ENCODE data around the gene GRIK1. TPM values are rescaled to one million over a fixed set of nuclear protein-coding genes. Genes with fewer than 3 reads are reported as not detected.

The GRIK1 gene
- total RNA-seq, 2 donors from 2014 or later = not detected

DNA sequence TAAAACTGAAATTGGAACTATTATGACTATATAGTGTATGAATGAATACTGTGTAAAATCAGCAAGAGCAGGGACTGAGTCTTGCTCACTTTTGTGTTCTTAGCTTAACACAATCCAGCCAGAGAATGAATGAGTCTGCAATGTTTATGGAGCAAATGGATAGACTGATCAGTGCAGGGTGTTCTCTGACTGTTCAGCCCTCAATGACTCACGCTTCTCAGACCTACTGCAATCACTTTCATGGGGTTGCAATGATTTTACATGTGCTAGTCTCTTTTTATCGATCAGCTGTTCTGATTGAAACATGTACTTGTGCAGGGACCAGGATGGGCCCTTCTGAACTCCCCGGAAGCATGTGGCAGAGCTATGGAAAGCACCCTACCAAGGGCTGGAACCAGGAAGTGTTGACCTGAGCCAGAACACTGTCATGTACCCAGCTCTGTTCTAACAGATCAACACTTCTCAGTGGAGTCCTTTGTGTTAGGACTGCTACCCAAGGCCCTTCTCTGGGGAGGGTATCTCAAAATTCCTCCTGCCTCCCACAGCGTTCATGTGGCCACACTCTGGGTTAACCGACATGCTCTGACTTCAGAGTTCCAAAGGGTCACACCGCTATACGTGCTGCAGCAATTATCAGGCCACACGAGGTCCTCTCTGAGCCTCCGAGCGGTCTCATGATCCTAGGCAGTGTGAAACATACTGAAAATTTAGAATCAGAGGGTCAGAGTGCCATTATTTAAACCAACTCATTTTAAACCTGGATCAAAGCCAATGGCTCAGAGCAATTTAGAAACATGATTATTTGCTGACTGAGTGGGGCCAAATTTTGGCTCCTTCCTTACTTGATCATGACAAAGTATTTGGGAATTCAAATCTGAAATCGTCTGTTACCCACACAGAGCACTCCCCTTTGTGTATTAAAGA, 35.2 kb downstream of the GRIK1 start:
- H3K4me3 ChIP-seq (ENCODE audit: low read length) = no peak overlapping the region
- TF ChIP-seq, protein P1, sequence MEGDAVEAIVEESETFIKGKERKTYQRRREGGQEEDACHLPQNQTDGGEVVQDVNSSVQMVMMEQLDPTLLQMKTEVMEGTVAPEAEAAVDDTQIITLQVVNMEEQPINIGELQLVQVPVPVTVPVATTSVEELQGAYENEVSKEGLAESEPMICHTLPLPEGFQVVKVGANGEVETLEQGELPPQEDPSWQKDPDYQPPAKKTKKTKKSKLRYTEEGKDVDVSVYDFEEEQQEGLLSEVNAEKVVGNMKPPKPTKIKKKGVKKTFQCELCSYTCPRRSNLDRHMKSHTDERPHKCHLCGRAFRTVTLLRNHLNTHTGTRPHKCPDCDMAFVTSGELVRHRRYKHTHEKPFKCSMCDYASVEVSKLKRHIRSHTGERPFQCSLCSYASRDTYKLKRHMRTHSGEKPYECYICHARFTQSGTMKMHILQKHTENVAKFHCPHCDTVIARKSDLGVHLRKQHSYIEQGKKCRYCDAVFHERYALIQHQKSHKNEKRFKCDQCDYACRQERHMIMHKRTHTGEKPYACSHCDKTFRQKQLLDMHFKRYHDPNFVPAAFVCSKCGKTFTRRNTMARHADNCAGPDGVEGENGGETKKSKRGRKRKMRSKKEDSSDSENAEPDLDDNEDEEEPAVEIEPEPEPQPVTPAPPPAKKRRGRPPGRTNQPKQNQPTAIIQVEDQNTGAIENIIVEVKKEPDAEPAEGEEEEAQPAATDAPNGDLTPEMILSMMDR (conservative IDR thresholded peaks at IDR 0.05) = peak; percentile 17
- no peaks in the 10 kb centered on the region for H3K4me1 ChIP-seq (ENCODE audit: control insufficient read depth, insufficient read depth, low read length)
- Mint-ChIP-seq H3K36me3 (ENCODE audit: low read depth) (no peaks in the 10 kb centered on the region), H3K27ac (no peak overlapping the region), H3K4me1 (no peaks in the 10 kb centered on the region), H3K27me3 (ENCODE audit: insufficient read depth) (no peaks in the 10 kb centered on the region), H3K4me3 (no peak overlapping the region), H3K9me3 (peaks cover 13% of the 10 kb centered on the region)
- H3K9me3 ChIP-seq (ENCODE audit: control insufficient read depth, low read length) = no peaks in the 10 kb centered on the region
- no peak overlapping the region for H3K9ac ChIP-seq (ENCODE audit: extremely low read depth, low read length, poor library complexity, severe bottlenecking)
- H3K36me3 ChIP-seq (ENCODE audit: control insufficient read depth, insufficient read depth, low read length) = no peaks in the 10 kb centered on the region
- 90 to 95% methylated on average over 8 to 10 of the region's 11 CpGs for WGBS, 2 experiments (ENCODE audit: insufficient coverage in 1 of 2, insufficient read length in 1 of 2)
- peak; percentile 53 for DNase-seq
- H3K27ac ChIP-seq (ENCODE audit: low read depth, low read length) = no peak overlapping the region
- no peaks in the 10 kb centered on the region for H3K27me3 ChIP-seq (ENCODE audit: control insufficient read depth, insufficient read depth, low read length, poor library complexity, severe bottlenecking)

DNA sequence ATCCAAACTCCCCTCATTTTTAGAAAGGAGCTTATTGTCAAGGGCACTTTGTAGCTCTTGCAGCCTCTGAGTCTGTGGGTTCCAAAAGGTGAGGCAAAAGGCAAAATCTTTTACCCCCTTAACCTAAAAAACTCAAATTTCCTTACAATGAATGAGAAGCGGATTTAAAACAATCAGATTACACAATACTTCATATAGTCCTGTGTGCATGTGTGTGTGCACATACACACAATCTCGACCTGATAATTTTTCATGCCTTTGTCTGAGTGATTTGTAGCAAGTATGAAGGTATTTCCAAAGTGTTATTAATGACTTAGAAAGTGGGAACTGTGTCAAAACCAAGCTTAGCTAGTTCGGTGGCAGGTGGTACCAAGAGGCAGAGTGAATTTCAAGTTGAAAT, 42.9 kb downstream of the GRIK1 start:
- TF ChIP-seq, protein P1 (conservative IDR thresholded peaks at IDR 0.05) = no peak
- Histone ChIP-seq H3K9me3 (ENCODE audit: control insufficient read depth, low read length) (no peaks in the 10 kb centered on the region), H3K27ac (ENCODE audit: low read depth, low read length) (no peak overlapping the region), H3K4me1 (ENCODE audit: control insufficient read depth, insufficient read depth, low read length) (no peaks in the 10 kb centered on the region), H3K36me3 (ENCODE audit: control insufficient read depth, insufficient read depth, low read length) (no peaks in the 10 kb centered on the region), H3K9ac (ENCODE audit: extremely low read depth, low read length, poor library complexity, severe bottlenecking) (no peak overlapping the region), H3K4me3 (ENCODE audit: low read length) (no peak overlapping the region), H3K27me3 (ENCODE audit: control insufficient read depth, insufficient read depth, low read length, poor library complexity, severe bottlenecking) (no peaks in the 10 kb centered on the region)
- H3K9me3 Mint-ChIP-seq = no peaks in the 10 kb centered on the region
- no peaks in the 10 kb centered on the region for H3K4me1 Mint-ChIP-seq
- WGBS, 2 experiments (ENCODE audit: insufficient coverage in 1 of 2, insufficient read length in 1 of 2) = 76 to 93% methylated on average over 2 to 3 of the region's 3 CpGs
- H3K27ac Mint-ChIP-seq = no peak overlapping the region
- H3K27me3 Mint-ChIP-seq (ENCODE audit: insufficient read depth) = no peaks in the 10 kb centered on the region
- H3K36me3 Mint-ChIP-seq (ENCODE audit: low read depth) = no peaks in the 10 kb centered on the region
- DNase-seq = no peak
- no peak overlapping the region for H3K4me3 Mint-ChIP-seq

DNA sequence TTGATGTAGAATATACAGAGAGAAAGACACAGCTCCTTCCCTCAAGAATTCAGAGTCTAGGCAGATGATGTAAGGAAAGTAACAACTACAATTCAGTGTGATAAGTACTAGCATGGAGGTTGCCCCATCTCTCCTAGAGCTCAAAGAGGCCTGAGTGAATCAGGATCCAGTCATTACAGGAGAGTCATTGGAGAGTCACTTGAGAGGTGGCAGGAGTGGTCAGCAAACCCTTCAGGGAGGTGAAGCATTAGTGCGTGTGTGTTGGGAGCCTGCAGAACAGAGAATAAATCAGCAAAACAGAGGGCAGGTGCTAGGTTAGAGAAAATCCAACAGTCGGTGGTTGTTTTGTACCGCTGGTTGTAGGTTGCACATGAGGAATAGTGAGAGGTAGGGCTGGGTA, 46.1 kb downstream of the GRIK1 start:
- H3K36me3 Mint-ChIP-seq (ENCODE audit: low read depth) = no peaks in the 10 kb centered on the region
- no peak overlapping the region for H3K9ac ChIP-seq (ENCODE audit: extremely low read depth, low read length, poor library complexity, severe bottlenecking)
- no peaks in the 10 kb centered on the region for H3K9me3 ChIP-seq (ENCODE audit: control insufficient read depth, low read length)
- H3K4me1 Mint-ChIP-seq = no peaks in the 10 kb centered on the region
- no peak for DNase-seq
- H3K36me3 ChIP-seq (ENCODE audit: control insufficient read depth, insufficient read depth, low read length) = no peaks in the 10 kb centered on the region
- H3K27ac Mint-ChIP-seq = no peak overlapping the region
- H3K27me3 Mint-ChIP-seq (ENCODE audit: insufficient read depth) = no peaks in the 10 kb centered on the region
- H3K4me1 ChIP-seq (ENCODE audit: control insufficient read depth, insufficient read depth, low read length) = no peaks in the 10 kb centered on the region
- 94 to 100% methylated on average over 3 of the region's 3 CpGs for WGBS, 2 experiments (ENCODE audit: insufficient coverage in 1 of 2, insufficient read length in 1 of 2)
- H3K4me3 Mint-ChIP-seq = no peak overlapping the region
- H3K9me3 Mint-ChIP-seq = no peaks in the 10 kb centered on the region
- H3K27ac ChIP-seq (ENCODE audit: low read depth, low read length) = no peak overlapping the region
- TF ChIP-seq, protein P1 (conservative IDR thresholded peaks at IDR 0.05) = no peak
- no peak overlapping the region for H3K4me3 ChIP-seq (ENCODE audit: low read length)
- H3K27me3 ChIP-seq (ENCODE audit: control insufficient read depth, insufficient read depth, low read length, poor library complexity, severe bottlenecking) = no peaks in the 10 kb centered on the region
